ENCODE measurements around the gene MYLIP. TPM values are rescaled to one million over a fixed set of nuclear protein-coding genes. Genes with fewer than 3 reads are reported as not detected.

Gene MYLIP
- total and polyA plus RNA-seq, 11 donors = 6.6 to 19.9 (median 12.4) TPM

DNA sequence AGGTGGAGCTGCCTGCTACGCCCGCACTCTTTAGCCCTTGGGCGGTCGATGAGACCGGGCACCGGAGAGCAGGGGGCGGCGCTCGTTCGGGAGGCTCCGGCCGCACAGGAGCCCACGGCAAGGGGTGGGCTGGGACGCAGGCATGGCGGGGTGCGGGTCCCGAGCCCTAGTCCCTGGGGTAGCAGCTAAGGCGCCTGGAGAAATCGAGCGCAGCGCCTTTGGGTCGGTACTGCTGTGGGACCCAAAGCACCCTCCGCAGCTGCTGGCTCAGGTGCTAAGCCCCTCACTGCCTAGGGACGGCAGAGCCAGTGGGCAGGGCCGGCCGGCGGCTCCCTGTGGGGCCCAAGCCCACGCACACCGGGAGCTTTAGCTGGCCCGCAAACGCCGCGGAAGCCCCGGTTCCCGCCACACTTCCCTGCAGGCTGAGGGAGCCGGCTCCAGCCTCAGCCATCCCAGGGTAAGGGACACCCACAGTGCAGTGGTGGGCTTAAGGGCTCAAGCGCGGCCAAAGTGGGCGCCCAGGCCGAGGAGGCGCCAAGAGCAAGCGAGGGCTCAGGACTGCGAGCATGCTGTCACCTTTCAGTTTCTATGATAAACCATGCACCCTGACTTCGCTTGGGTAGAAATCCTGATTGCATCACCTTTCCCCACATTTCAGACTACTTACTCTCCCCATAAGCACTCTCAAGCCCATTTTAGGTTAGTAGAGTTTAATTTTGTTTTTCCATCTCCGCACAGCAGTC, 52.0 kb downstream of the MYLIP start:
- Histone ChIP-seq H3K36me3 (no peaks in the 10 kb centered on the region), H3K27ac (peak overlapping the region in 1 of 12 donors; percentile 4), H3K27me3 (peaks cover 0 to 4% (median 0%) of the 10 kb centered on the region in 9 donors), H3K4me3 (peak overlapping the region in 1 of 12 donors; percentile 3), H3K9me3 (no peaks in the 10 kb centered on the region), H3K4me1 (peaks cover 0 to 6% (median 3%) of the 10 kb centered on the region in 12 donors)
- no peak for ATAC-seq
- WGBS, 4 donors = 82 to 94% (median 88%) methylated on average over 19 to 45 of the region's 45 CpGs
- no peak for DNase-seq
- intact Hi-C loops (cut with DNase I) = loop anchor here in 6 of 10 donors (5.0 to 10.0 kb wide), 3 partner anchors 46 to 489 kb away; no protein-coding TSS in a partner anchor
- no peak for TF ChIP-seq CTCF (IDR thresholded peaks at IDR 0.05)
- TF ChIP-seq POLR2A (IDR thresholded peaks at IDR 0.05) = no peak

- Histone ChIP-seq H3K9me3 (no peaks in the 10 kb centered on the region), H3K4me3 (no peak overlapping the region), H3K4me1 (peaks cover 0 to 6% (median 3%) of the 10 kb centered on the region in 12 donors), H3K27ac (no peak overlapping the region), H3K36me3 (no peaks in the 10 kb centered on the region), H3K27me3 (peaks cover 0 to 4% (median 0%) of the 10 kb centered on the region in 9 donors)
- ATAC-seq (no peak), DNase-seq (no peak)
- 90 to 96% (median 95%) methylated on average over 14 of the region's 14 CpGs for WGBS, 4 donors
- TF ChIP-seq POLR2A (IDR thresholded peaks at IDR 0.05) (no peak), CTCF (IDR thresholded peaks at IDR 0.05) (no peak)
- intact Hi-C loops (cut with DNase I) = loop anchor here in 8 of 10 donors (2.0 to 10.0 kb wide), 6 partner anchors 47 to 491 kb away; partner anchors contain the start of gene MYLIP (in 1 of the 8)
Measured at GRCh38 chr6:16181439-16182297, 52.8 kb downstream of the MYLIP start.

DNA sequence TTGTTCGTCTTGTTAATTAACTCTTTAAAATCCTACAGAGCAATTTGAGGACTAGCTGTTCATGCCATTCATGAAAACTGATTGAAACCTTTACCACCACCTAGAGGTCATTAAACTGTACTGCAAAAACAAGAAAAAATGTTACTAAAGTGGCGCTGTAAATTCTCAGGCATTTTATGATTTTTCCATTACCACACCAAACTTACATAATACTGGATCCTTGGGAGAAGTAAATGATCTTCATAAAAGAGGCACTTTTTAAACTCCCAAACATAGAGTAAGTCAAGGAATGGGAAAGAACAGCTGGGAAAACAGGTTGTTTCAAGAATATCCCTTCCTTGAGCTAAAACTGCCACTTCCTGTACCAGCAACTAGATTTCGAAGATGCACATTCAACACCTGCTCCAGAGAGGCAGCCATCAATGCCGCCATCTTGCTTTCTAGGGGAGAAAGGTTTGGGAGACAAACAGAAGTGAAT, 54.3 kb downstream of the MYLIP start:
- DNase-seq = no peak
- 21 to 31% (median 24%) methylated on average over 4 of the region's 4 CpGs for WGBS, 4 donors
- Histone ChIP-seq H3K27ac (peak overlapping the region in 3 of 12 donors; percentile 42 to 50 (median 48)), H3K27me3 (peaks cover 0 to 4% (median 0%) of the 10 kb centered on the region in 9 donors), H3K36me3 (no peaks in the 10 kb centered on the region), H3K9me3 (no peaks in the 10 kb centered on the region), H3K4me3 (no peak overlapping the region), H3K4me1 (peaks cover 0 to 6% (median 4%) of the 10 kb centered on the region in 12 donors)
- TF ChIP-seq POLR2A (IDR thresholded peaks at IDR 0.05) (no peak), CTCF (IDR thresholded peaks at IDR 0.05) (peak; percentile 63 to 85 (median 78))
- intact Hi-C loops (cut with DNase I) = loop anchor here (1.0 to 10.0 kb wide), 7 partner anchors 48 to 492 kb away; partner anchors contain the start of gene MYLIP (in 1 of the 10)
- peak in 2 of 4 donors; percentile 48 to 59 for ATAC-seq
